Measurements from ENCODE around the gene GULP1. TPM values are rescaled to one million over a fixed set of nuclear protein-coding genes. Genes with fewer than 3 reads are reported as not detected.

GULP1 gene
- total and polyA plus RNA-seq, 2 experiments from 2014 or later: 94.6 to 181 TPM

DNA sequence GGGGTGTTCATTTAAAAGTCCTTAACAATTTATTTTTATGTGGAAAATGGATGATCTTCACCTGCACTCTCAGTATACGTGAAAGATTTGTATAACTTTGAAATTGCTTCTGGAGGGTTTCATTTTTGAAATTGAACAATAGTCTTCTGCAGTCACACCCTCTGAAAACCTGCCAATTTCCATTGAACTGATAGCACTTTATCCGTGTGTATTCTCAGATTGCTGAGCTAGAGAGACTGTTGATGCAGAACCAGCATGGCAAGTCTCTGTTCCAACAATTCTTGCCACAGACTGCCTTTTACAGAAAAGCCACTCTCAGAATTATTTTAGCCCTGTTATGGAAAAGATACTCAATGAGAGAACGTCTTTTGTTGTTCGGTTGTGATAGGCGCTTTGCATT is 6.6 kb upstream of the GULP1 start:
- Mint-ChIP-seq H3K27ac (no peak overlapping the region), H3K9me3 (peaks cover 6% of the 10 kb centered on the region; the same call in 2 of the 3 replicates), H3K4me3 (peak overlapping the region; percentile 48; the same call in 1 of the 3 replicates), H3K4me1 (peaks cover 48% of the 10 kb centered on the region), H3K27me3 (ENCODE audit: insufficient read depth, low read depth, poor library complexity) (no peaks in the 10 kb centered on the region), H3K36me3 (ENCODE audit: low read depth) (peaks cover 35% of the 10 kb centered on the region; the same call in 2 of the 3 replicates)
- ATAC-seq (no peak), DNase-seq (ENCODE audit: low spot score) (no peak)
- Histone ChIP-seq H3K4me2 (no peak overlapping the region), H3K4me1 (ENCODE audit: insufficient read depth) (peaks cover 18% of the 10 kb centered on the region), H3K79me2 (replicated peaks; ENCODE audit: insufficient read depth) (peaks cover 4% of the 10 kb centered on the region; the same call in 1 of the 2 replicates), H4K20me1 (replicated peaks; ENCODE audit: insufficient read depth) (no peaks in the 10 kb centered on the region), H3K9me2 (ENCODE audit: insufficient read depth) (peaks cover 6% of the 10 kb centered on the region; the same call in 1 of the 2 replicates), H3F3A (replicated peaks; ENCODE audit: low read depth) (no peaks in the 10 kb centered on the region), H3K27ac (ENCODE audit: low read depth) (no peak overlapping the region), H2AFZ (no peak overlapping the region), H3K27me3 (ENCODE audit: insufficient read depth) (no peaks in the 10 kb centered on the region), H3K4me3 (no peak overlapping the region), H3K36me3 (ENCODE audit: insufficient read depth) (no peaks in the 10 kb centered on the region)
- TF ChIP-seq POLR2AphosphoS5 (IDR thresholded peaks at IDR 0.05; ENCODE audit: low read depth): no peak
- no peak for TF ChIP-seq ZNF331 (CRISPR knock-in tag; IDR thresholded peaks at IDR 0.05; ENCODE audit: low read depth)
- TF ChIP-seq STAT1 (IDR thresholded peaks at IDR 0.05; ENCODE audit: unreplicated experiment): no peak
- TF ChIP-seq, protein P1, sequence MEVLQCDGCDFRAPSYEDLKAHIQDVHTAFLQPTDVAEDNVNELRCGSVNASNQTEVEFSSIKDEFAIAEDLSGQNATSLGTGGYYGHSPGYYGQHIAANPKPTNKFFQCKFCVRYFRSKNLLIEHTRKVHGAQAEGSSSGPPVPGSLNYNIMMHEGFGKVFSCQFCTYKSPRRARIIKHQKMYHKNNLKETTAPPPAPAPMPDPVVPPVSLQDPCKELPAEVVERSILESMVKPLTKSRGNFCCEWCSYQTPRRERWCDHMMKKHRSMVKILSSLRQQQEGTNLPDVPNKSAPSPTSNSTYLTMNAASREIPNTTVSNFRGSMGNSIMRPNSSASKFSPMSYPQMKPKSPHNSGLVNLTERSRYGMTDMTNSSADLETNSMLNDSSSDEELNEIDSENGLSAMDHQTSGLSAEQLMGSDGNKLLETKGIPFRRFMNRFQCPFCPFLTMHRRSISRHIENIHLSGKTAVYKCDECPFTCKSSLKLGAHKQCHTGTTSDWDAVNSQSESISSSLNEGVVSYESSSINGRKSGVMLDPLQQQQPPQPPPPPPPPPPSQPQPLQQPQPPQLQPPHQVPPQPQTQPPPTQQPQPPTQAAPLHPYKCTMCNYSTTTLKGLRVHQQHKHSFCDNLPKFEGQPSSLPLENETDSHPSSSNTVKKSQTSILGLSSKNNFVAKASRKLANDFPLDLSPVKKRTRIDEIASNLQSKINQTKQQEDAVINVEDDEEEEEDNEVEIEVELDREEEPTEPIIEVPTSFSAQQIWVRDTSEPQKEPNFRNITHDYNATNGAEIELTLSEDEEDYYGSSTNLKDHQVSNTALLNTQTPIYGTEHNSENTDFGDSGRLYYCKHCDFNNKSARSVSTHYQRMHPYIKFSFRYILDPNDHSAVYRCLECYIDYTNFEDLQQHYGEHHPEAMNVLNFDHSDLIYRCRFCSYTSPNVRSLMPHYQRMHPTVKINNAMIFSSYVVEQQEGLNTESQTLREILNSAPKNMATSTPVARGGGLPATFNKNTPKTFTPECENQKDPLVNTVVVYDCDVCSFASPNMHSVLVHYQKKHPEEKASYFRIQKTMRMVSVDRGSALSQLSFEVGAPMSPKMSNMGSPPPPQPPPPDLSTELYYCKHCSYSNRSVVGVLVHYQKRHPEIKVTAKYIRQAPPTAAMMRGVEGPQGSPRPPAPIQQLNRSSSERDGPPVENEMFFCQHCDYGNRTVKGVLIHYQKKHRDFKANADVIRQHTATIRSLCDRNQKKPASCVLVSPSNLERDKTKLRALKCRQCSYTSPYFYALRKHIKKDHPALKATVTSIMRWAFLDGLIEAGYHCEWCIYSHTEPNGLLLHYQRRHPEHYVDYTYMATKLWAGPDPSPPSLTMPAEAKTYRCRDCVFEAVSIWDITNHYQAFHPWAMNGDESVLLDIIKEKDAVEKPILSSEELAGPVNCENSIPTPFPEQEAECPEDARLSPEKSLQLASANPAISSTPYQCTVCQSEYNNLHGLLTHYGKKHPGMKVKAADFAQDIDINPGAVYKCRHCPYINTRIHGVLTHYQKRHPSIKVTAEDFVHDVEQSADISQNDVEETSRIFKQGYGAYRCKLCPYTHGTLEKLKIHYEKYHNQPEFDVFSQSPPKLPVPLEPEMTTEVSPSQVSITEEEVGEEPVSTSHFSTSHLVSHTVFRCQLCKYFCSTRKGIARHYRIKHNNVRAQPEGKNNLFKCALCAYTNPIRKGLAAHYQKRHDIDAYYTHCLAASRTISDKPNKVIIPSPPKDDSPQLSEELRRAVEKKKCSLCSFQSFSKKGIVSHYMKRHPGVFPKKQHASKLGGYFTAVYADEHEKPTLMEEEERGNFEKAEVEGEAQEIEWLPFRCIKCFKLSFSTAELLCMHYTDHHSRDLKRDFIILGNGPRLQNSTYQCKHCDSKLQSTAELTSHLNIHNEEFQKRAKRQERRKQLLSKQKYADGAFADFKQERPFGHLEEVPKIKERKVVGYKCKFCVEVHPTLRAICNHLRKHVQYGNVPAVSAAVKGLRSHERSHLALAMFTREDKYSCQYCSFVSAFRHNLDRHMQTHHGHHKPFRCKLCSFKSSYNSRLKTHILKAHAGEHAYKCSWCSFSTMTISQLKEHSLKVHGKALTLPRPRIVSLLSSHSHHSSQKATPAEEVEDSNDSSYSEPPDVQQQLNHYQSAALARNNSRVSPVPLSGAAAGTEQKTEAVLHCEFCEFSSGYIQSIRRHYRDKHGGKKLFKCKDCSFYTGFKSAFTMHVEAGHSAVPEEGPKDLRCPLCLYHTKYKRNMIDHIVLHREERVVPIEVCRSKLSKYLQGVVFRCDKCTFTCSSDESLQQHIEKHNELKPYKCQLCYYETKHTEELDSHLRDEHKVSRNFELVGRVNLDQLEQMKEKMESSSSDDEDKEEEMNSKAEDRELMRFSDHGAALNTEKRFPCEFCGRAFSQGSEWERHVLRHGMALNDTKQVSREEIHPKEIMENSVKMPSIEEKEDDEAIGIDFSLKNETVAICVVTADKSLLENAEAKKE (CRISPR knock-in tag; IDR thresholded peaks at IDR 0.05): no peak

DNA sequence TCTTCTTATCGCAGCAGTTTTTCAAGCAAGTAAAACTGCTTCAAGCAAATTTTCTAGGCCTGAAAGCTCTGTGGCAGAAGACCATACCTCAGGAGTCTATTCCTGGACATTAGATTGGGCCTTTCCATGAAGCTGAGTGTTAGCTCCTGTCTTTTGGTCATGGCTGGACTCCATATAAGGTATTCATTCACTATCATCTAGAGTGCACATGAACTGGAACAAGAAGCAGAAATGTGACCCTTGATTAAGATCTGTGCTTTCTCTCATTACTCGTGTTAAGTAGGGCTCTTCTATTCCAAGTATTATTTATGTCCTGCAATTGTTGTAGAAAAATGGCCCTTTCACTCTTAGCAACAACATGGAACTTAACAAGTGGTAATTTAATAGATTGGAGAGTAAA is 5.9 kb upstream of the GULP1 start:
- no peak for ATAC-seq
- Mint-ChIP-seq H3K36me3 (ENCODE audit: low read depth) (peaks cover 35% of the 10 kb centered on the region; the same call in 2 of the 3 replicates), H3K4me3 (peak overlapping the region; percentile 67), H3K4me1 (peaks cover 50% of the 10 kb centered on the region), H3K9me3 (peaks cover 6% of the 10 kb centered on the region; the same call in 2 of the 3 replicates), H3K27ac (no peak overlapping the region), H3K27me3 (ENCODE audit: insufficient read depth, low read depth, poor library complexity) (no peaks in the 10 kb centered on the region)
- peaks cover 6% of the 10 kb centered on the region; the same call in 1 of the 2 replicates for H3K9me2 ChIP-seq (ENCODE audit: insufficient read depth)
- H4K20me1 ChIP-seq (replicated peaks; ENCODE audit: insufficient read depth): no peaks in the 10 kb centered on the region
- no peaks in the 10 kb centered on the region for H3K27me3 ChIP-seq (ENCODE audit: insufficient read depth)
- TF ChIP-seq, protein P2, sequence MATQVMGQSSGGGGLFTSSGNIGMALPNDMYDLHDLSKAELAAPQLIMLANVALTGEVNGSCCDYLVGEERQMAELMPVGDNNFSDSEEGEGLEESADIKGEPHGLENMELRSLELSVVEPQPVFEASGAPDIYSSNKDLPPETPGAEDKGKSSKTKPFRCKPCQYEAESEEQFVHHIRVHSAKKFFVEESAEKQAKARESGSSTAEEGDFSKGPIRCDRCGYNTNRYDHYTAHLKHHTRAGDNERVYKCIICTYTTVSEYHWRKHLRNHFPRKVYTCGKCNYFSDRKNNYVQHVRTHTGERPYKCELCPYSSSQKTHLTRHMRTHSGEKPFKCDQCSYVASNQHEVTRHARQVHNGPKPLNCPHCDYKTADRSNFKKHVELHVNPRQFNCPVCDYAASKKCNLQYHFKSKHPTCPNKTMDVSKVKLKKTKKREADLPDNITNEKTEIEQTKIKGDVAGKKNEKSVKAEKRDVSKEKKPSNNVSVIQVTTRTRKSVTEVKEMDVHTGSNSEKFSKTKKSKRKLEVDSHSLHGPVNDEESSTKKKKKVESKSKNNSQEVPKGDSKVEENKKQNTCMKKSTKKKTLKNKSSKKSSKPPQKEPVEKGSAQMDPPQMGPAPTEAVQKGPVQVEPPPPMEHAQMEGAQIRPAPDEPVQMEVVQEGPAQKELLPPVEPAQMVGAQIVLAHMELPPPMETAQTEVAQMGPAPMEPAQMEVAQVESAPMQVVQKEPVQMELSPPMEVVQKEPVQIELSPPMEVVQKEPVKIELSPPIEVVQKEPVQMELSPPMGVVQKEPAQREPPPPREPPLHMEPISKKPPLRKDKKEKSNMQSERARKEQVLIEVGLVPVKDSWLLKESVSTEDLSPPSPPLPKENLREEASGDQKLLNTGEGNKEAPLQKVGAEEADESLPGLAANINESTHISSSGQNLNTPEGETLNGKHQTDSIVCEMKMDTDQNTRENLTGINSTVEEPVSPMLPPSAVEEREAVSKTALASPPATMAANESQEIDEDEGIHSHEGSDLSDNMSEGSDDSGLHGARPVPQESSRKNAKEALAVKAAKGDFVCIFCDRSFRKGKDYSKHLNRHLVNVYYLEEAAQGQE (IDR thresholded peaks at IDR 0.05; ENCODE audit: unreplicated experiment): no peak
- TF ChIP-seq, protein P3, sequence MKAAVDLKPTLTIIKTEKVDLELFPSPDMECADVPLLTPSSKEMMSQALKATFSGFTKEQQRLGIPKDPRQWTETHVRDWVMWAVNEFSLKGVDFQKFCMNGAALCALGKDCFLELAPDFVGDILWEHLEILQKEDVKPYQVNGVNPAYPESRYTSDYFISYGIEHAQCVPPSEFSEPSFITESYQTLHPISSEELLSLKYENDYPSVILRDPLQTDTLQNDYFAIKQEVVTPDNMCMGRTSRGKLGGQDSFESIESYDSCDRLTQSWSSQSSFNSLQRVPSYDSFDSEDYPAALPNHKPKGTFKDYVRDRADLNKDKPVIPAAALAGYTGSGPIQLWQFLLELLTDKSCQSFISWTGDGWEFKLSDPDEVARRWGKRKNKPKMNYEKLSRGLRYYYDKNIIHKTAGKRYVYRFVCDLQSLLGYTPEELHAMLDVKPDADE (IDR thresholded peaks at IDR 0.05): no peak
- no peak overlapping the region for H3K4me3 ChIP-seq
- H3K27ac ChIP-seq (ENCODE audit: low read depth): no peak overlapping the region
- no peak for DNase-seq (ENCODE audit: low spot score)
- H3F3A ChIP-seq (replicated peaks; ENCODE audit: low read depth): no peaks in the 10 kb centered on the region
- no peaks in the 10 kb centered on the region for H3K36me3 ChIP-seq (ENCODE audit: insufficient read depth)
- no peak overlapping the region for H2AFZ ChIP-seq
- H3K4me2 ChIP-seq: no peak overlapping the region
- H3K4me1 ChIP-seq (ENCODE audit: insufficient read depth): peaks cover 18% of the 10 kb centered on the region
- H3K79me2 ChIP-seq (replicated peaks; ENCODE audit: insufficient read depth): peaks cover 11% of the 10 kb centered on the region; the same call in 1 of the 2 replicates

Measured in GM23338 (cell line).